Measurements from ENCODE around the gene CRYAB.

The CRYAB gene

DNA sequence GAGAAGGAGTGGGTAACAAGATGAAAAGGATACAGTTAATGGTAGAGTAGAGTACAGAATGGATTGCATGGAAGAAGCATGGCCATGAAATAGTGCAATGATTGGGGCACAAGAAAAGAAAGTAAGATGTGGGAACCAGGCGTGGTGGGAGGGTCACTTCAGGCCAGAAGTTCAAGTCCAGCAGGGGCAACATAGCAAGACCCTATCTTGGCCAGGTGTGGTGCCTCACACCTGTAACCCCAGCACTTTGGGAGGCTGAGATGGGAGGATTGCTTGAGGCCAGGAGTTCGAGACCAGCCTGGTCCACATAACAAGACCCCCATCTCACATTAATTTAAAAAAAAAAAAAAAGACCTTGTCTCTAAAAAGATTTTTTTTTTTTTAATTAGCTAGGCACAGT is 5.7 kb upstream of the CRYAB start:
- H3K27ac Mint-ChIP-seq: peak overlapping the region; percentile 14 to 87 (median 64)

DNA sequence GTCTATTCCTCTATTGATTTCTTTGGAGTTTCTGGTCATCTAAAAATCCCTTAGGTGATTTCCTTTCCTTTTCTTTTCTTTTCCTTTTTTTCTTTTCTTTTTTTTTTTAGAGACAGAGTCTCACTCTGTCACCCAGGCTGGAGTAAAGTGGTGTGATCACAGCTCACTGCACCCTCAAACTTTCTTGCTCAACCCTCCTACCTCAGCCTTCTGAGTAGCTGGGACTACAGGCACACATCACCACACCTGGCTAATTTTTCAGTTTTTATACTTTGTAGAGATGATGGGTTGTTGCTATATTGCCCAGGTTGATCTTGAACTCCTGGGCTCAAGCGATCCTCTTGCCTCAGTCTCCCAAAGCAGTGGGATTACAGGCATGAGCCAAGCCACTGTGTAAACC is 5.2 kb upstream of the CRYAB start:
- TF ChIP-seq, protein P1, sequence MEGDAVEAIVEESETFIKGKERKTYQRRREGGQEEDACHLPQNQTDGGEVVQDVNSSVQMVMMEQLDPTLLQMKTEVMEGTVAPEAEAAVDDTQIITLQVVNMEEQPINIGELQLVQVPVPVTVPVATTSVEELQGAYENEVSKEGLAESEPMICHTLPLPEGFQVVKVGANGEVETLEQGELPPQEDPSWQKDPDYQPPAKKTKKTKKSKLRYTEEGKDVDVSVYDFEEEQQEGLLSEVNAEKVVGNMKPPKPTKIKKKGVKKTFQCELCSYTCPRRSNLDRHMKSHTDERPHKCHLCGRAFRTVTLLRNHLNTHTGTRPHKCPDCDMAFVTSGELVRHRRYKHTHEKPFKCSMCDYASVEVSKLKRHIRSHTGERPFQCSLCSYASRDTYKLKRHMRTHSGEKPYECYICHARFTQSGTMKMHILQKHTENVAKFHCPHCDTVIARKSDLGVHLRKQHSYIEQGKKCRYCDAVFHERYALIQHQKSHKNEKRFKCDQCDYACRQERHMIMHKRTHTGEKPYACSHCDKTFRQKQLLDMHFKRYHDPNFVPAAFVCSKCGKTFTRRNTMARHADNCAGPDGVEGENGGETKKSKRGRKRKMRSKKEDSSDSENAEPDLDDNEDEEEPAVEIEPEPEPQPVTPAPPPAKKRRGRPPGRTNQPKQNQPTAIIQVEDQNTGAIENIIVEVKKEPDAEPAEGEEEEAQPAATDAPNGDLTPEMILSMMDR (IDR thresholded peaks at IDR 0.05; ENCODE audit: unreplicated experiment in 3 of 3): no peak
- no peak overlapping the region for H3K4me3 Mint-ChIP-seq
- peaks cover 50% of the 10 kb centered on the region for H3K4me1 Mint-ChIP-seq
- H3K27me3 Mint-ChIP-seq (ENCODE audit: low read depth): peaks cover 3% of the 10 kb centered on the region
- H3K27ac Mint-ChIP-seq: peak overlapping the region; percentile 47 to 87 (median 64)
- H3K9me3 Mint-ChIP-seq: no peaks in the 10 kb centered on the region
- no peaks in the 10 kb centered on the region for H3K36me3 Mint-ChIP-seq (ENCODE audit: low read depth)

More for the DNA sequence above, 5.7 kb upstream of the CRYAB start:
- TF ChIP-seq, protein P1 (IDR thresholded peaks at IDR 0.05; ENCODE audit: unreplicated experiment in 3 of 3): no peak
- H3K36me3 Mint-ChIP-seq (ENCODE audit: low read depth): no peaks in the 10 kb centered on the region
- H3K9me3 Mint-ChIP-seq: no peaks in the 10 kb centered on the region
- H3K27me3 Mint-ChIP-seq (ENCODE audit: low read depth): peaks cover 3% of the 10 kb centered on the region
- peaks cover 45% of the 10 kb centered on the region for H3K4me1 Mint-ChIP-seq
- no peak overlapping the region for H3K4me3 Mint-ChIP-seq

DNA sequence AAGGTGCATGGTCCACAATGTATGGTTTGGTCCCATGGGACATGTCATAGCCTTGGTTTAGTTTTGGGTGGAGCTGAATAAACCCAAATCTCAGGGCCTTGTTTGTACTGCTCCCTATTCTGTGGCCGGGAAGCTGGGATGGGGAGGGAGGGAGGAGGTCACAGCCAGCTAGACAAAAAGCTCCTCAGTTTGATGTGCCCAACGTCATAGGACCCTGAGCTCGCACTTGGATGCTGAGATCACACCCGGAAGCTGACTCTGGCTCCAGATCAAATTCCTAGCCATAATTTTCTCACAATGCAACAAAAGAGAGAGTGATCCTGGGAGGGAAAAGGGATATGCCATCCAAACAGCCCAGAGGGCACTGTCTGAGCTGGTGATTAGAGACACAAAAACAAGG is 2.4 kb upstream of the CRYAB start:
- Mint-ChIP-seq H3K27ac (peak overlapping the region; percentile 70 to 90 (median 87)), H3K4me1 (peaks cover 64% of the 10 kb centered on the region), H3K36me3 (ENCODE audit: low read depth) (no peaks in the 10 kb centered on the region), H3K4me3 (peak overlapping the region in 2 of 3 experiments; percentile 79 to 86), H3K9me3 (no peaks in the 10 kb centered on the region), H3K27me3 (ENCODE audit: low read depth) (peaks cover 3% of the 10 kb centered on the region)
- TF ChIP-seq, protein P1 (IDR thresholded peaks at IDR 0.05; ENCODE audit: unreplicated experiment in 3 of 3): no peak

DNA sequence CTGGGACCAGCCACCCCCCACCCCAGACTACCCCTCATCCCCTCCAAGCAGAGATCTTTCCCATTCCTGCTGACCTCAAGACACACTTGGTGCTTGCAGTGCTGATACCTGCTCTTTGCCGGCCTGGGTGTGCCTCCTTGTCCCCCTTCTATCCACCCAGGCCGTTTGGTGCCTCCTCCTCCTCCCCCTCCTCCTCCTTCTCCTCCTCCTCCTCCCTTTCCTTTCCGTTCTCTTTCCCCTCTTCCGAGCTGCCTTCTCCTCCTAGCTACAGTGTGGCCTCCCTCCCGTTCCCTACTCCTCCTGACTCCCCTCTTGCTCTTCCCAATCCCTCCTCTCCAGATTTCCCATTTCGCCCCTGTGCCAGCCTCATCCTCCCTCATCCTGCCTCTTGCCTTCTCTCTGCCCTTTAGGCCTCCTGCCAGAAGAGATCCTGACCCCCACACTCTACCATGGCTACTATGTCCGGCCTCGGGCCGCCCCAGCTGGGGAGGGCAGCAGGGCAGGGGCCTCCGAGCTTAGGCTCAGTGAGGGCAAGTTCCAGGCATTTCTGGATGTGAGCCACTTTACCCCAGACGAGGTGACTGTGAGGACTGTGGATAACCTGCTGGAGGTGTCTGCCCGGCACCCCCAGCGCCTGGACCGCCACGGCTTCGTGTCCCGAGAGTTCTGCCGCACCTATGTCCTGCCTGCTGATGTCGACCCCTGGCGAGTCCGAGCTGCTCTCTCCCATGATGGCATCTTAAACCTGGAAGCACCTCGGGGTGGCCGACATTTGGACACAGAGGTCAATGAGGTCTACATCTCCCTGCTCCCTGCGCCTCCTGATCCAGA is 1.7 kb upstream of the CRYAB start:
- Mint-ChIP-seq H3K4me1 (peaks cover 60% of the 10 kb centered on the region), H3K4me3 (peak overlapping the region; percentile 35 to 86 (median 79)), H3K27ac (peak overlapping the region; percentile 38 to 90 (median 87)), H3K36me3 (ENCODE audit: low read depth) (no peaks in the 10 kb centered on the region), H3K9me3 (no peaks in the 10 kb centered on the region), H3K27me3 (ENCODE audit: low read depth) (peaks cover 3% of the 10 kb centered on the region)
- TF ChIP-seq, protein P1 (IDR thresholded peaks at IDR 0.05; ENCODE audit: unreplicated experiment in 3 of 3): no peak

DNA sequence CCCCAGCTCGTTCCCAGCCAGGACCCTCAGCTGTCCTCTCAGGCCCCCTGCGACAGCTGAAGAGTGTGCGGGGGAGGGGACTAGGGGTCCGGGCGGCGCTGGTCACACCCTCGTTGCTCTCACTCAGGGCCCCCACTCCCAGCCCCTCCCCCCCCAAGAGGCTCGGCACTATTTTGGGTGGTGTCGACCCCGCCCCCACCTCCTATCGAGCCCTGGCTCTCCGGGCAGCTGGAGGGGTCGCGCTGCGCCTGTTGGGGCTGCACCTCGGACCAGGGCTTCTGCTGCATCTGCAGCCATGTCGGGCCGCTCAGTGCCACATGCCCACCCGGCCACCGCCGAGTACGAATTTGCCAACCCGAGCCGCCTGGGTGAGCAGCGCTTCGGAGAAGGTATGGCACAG is 965 bp upstream of the CRYAB start, which contains the start of gene HSPB2:
Gene HSPB2 (plus strand): TSS at position 200 of the 400 bp plus-strand sequence. CDS start 96 bp downstream, at position 296.
- TF ChIP-seq, protein P1 (IDR thresholded peaks at IDR 0.05; ENCODE audit: unreplicated experiment in 3 of 3): no peak
- Mint-ChIP-seq H3K27me3 (ENCODE audit: low read depth) (peaks cover 3% of the 10 kb centered on the region), H3K4me3 (peak within 1 kb of the TSS; percentile 53 to 86 (median 79)), H3K4me1 (peaks cover 54% of the 10 kb centered on the region), H3K27ac (peak within 1 kb of the TSS; percentile 90 to 96 (median 94)), H3K9me3 (no peaks in the 10 kb centered on the region), H3K36me3 (ENCODE audit: low read depth) (no peaks in the 10 kb centered on the region)
